Activated CD4-positive, alpha-beta T cell treated with anti-CD3 and anti-CD28 coated beads for 36 hours (primary cell): ENCODE results near the gene CLCN1. TPM values are rescaled to one million over a fixed set of nuclear protein-coding genes. Genes with fewer than 3 reads are reported as not detected.

ENCODE experiments used
- ATAC-seq: fragments of 200-7000 bp; cut with Tn5 transposase; one replicate; pipeline ENCODE4 v1.10.0; 2021; ENCODE audit warnings: mild to moderate bottlenecking, moderate library complexity
- CTCF ChIA-PET: fragments of 350-600 bp; sonication (Branson Sonifier 250); formaldehyde crosslinking; loops from one replicate; lab custom pipeline; 2021; ENCODE audit warnings: antibody characterized with exemption; lab: Charles Lee
- POLR2A ChIA-PET: fragments of 350-600 bp; sonication (Branson Sonifier 250); formaldehyde crosslinking; loops from one replicate; lab custom pipeline; 2021; ENCODE audit warnings: antibody characterized with exemption, inconsistent platforms; lab: Charles Lee
- DNase-seq: peaks from one replicate; pipeline ENCODE4 v3.0.0-alpha.2; 2020
- H3K27ac Mint-ChIP-seq: one replicate; pipeline ENCODE4 v1.8.0; 2021; ENCODE audit warnings: mixed read lengths
- H3K27me3 Mint-ChIP-seq: one replicate; pipeline ENCODE4 v1.8.0; 2021; ENCODE audit warnings: mixed read lengths
- H3K36me3 Mint-ChIP-seq: one replicate; pipeline ENCODE4 v1.8.0; 2021; ENCODE audit warnings: low read depth, mixed read lengths
- H3K4me1 Mint-ChIP-seq: one replicate; pipeline ENCODE4 v1.8.0; 2021; ENCODE audit warnings: mixed read lengths
- H3K4me3 Mint-ChIP-seq: one replicate; pipeline ENCODE4 v1.8.0; 2021; ENCODE audit warnings: mild to moderate bottlenecking, moderate library complexity, mixed read lengths
- H3K9me3 Mint-ChIP-seq: one replicate; pipeline ENCODE4 v1.8.0; 2021; ENCODE audit warnings: low read depth, mixed read lengths
- intact Hi-C, 2 experiments: fragments of 100-400 bp; cut with DNase I in 1 of 2; cut with micrococcal nuclease in 1 of 2; formaldehyde crosslinking; loops; one replicate each; pipeline versions ENCODE4 v1.14.2 to v1.15.1; 2022 to 2024; cut with DNase I, micrococcal nuclease
- microRNA-seq: library from miRNA; unstranded; fragments of <30 nt; microRNA quantifications from one replicate; pipeline ENCODE4 v1.2.0, GENCODE V29; 2021; ENCODE audit warnings: borderline replicate concordance
- total RNA-seq, 2 experiments: library from RNA; stranded (reverse); gene quantifications; one replicate each; pipeline ENCODE4 v1.2.3, GENCODE V29; 2021

Gene CLCN1
- total RNA-seq, 2 experiments from 2014 or later: 0.07 to 0.09 TPM

DNA sequence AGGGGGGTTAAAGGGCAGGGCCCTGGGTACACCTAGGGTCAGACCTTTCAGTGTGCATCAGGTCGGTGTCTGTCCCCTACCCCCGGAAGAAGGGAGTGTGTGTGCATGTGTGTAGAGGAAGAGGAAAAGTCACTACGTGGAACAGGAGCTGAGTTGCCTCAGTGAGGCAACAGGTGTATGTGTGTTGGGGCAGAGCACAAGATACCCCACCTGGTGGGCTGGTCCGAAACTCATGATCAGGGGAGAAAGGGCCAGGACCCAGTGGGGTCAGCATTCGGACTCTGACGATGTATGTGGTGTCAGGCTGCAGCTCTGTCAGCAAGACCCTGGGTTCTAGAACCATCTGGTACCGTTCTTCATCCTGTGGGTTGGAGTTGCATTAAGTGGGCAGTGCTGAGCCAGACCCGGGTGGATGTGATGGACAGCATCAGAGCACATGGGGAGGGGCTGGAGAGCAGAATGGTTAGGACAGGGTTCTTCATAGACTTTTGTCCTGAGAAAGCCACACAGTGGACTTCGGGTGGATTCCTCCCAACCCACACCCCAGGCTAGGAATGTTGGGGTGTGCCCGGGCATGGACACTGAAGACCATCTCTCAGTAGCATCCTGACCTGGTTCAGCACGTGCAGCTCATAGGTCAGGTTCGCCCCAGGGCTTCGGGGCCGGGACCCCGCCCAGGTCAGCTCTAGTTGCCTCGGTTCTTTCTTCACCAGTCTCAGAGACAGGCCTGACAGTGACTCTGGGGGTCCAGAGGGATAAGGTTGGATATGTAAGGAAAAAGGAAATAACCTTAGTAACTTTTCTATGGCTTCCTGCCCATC, 82.0 kb downstream of the CLCN1 start:
- H3K27me3 Mint-ChIP-seq: no peaks in the 10 kb centered on the region
- ChIA-PET CTCF (interaction anchor here (1.5 kb wide), 1 partner anchor 8 kb away, joined by 3 read pairs; no protein-coding TSS in a partner anchor), POLR2A (no interaction called here)
- no peaks in the 10 kb centered on the region for H3K36me3 Mint-ChIP-seq
- no peak overlapping the region for H3K4me3 Mint-ChIP-seq
- DNase-seq (no peak), ATAC-seq (no peak)
- no peak overlapping the region for H3K27ac Mint-ChIP-seq
- peaks cover 9% of the 10 kb centered on the region for H3K4me1 Mint-ChIP-seq
- no peaks in the 10 kb centered on the region for H3K9me3 Mint-ChIP-seq
- intact Hi-C loops: no loop called here

DNA sequence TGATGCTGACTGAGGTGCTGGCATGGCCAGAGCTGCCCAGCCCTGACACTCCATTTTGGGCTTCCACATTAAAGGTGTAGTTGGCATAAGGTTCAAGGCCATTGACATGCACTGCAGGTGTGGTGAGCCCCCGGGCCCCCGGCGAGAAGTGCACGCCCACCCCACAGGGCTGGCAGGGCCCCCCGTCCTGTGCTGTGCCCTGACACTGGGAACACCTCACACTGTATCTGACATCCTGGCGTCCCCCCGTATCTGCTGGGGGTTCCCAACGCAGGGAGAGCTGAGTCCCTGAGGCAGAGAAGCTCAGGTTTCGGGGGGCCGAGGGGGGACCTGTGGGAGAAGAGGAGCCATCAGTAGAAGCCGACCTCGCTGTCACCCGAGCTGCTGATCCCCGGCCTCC, 82.7 kb downstream of the CLCN1 start:
- no peaks in the 10 kb centered on the region for H3K36me3 Mint-ChIP-seq
- H3K9me3 Mint-ChIP-seq: no peaks in the 10 kb centered on the region
- H3K27ac Mint-ChIP-seq: no peak overlapping the region
- POLR2A ChIA-PET: no interaction called here
- peaks cover 12% of the 10 kb centered on the region for H3K4me1 Mint-ChIP-seq
- H3K4me3 Mint-ChIP-seq: no peak overlapping the region
- ATAC-seq (no peak), DNase-seq (no peak)
- H3K27me3 Mint-ChIP-seq: no peaks in the 10 kb centered on the region
- CTCF ChIA-PET: interaction anchor here (1.0 kb wide), 1 partner anchor 16 kb away, joined by 3 read pairs; no protein-coding TSS in a partner anchor
- intact Hi-C loops: no loop called here

DNA sequence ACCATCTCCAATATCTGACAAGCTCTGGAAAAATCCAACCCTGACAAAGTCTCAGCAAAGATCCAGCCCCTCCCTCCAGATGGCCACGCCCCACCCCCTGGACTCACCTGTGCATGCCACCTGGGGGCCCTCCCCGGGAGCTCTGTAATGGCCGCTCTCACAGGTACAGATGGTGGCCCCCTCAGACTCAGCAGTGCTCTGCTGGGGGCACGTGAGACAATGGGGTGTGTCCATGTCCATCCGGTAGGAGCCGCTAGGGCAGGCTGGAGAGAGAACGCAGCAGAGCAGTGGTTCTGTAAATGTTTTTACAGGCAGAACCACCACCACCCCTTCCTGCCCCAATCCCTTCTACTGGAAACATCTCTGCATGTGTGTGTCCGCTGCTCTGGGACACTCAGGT, 83.2 kb downstream of the CLCN1 start:
- POLR2A ChIA-PET: no interaction called here
- H3K36me3 Mint-ChIP-seq: no peaks in the 10 kb centered on the region
- no peak for DNase-seq
- H3K27me3 Mint-ChIP-seq: no peaks in the 10 kb centered on the region
- CTCF ChIA-PET: interaction anchor here (1.0 kb wide), 1 partner anchor 15 kb away, joined by 3 read pairs; no protein-coding TSS in a partner anchor
- H3K27ac Mint-ChIP-seq: no peak overlapping the region
- H3K4me3 Mint-ChIP-seq: no peak overlapping the region
- intact Hi-C loops: no loop called here
- H3K4me1 Mint-ChIP-seq: peaks cover 15% of the 10 kb centered on the region
- H3K9me3 Mint-ChIP-seq: no peaks in the 10 kb centered on the region
- no peak for ATAC-seq

DNA sequence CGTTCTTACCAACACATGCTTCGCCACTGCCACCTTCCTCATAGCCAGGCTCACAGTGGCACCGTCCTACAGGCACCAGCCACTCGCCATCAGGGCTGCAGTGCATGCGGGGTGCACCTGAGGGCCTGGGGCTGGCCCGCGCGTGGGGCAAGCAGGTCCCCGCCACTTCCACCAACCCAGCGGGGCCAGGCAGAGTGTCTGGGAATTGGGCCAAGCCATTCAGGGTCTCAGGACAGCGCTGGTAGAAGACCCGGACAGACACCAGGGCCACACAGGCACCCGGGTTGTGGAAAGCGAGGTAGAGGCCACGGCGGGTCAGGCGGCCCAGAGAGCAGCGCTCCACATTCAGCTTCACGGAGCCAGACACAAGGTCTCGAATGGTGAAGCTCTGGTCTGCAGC, 83.7 kb downstream of the CLCN1 start:
- DNase-seq (no peak), ATAC-seq (no peak)
- no peaks in the 10 kb centered on the region for H3K27me3 Mint-ChIP-seq
- H3K4me1 Mint-ChIP-seq: peaks cover 17% of the 10 kb centered on the region
- H3K36me3 Mint-ChIP-seq: no peaks in the 10 kb centered on the region
- ChIA-PET POLR2A (no interaction called here), CTCF (interaction anchor here (1.0 kb wide), 1 partner anchor 15 kb away, joined by 3 read pairs; no protein-coding TSS in a partner anchor)
- no peak overlapping the region for H3K27ac Mint-ChIP-seq
- no peaks in the 10 kb centered on the region for H3K9me3 Mint-ChIP-seq
- no peak overlapping the region for H3K4me3 Mint-ChIP-seq
- intact Hi-C loops: no loop called here

DNA sequence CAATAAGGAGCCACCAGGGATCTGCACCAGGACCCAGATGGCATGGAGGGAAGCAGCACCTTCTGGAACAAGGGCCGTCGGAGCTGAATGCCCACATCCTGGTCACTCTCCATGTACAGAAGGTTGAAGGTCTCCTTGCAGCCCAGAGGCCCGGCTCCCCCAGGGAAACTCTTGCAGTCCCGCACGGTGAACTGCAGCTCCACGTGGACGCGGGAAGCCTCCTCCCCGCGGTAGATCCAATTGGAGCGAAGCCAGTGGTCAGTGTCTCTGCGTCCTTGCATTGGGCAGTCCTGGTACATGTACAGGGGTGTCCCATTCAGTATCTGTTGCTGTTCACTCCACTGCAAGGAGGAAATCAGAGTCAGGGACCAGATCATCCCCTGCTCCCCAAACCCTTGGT, 85.4 kb downstream of the CLCN1 start:
- ChIA-PET POLR2A (no interaction called here), CTCF (no interaction called here)
- no peaks in the 10 kb centered on the region for H3K9me3 Mint-ChIP-seq
- intact Hi-C loops: no loop called here
- DNase-seq: no peak
- H3K36me3 Mint-ChIP-seq: no peaks in the 10 kb centered on the region
- ATAC-seq: no peak
- H3K27ac Mint-ChIP-seq: no peak overlapping the region
- no peak overlapping the region for H3K4me3 Mint-ChIP-seq
- H3K27me3 Mint-ChIP-seq: no peaks in the 10 kb centered on the region
- peaks cover 24% of the 10 kb centered on the region for H3K4me1 Mint-ChIP-seq

Small RNAs within 50 kb of the gene (microRNA-seq; reads per million reads assigned to microRNA genes)
- not detected for gene MIR6892

Other genes with a start within 250 kb of the CLCN1 start
- gene PIP, start 184.0 kb upstream of the CLCN1 start, total RNA-seq: not detected
- not detected for gene TAS2R39, start 132.7 kb upstream of the CLCN1 start, total RNA-seq
- gene TAS2R40, start 94.1 kb upstream of the CLCN1 start, total RNA-seq: not detected
- gene GSTK1, start 52.7 kb upstream of the CLCN1 start, total RNA-seq: 100 to 1,000 TPM; 176 to 219 TPM
- 1 to 10 TPM; 1.2 to 2.3 TPM for gene TMEM139, start 31.2 kb upstream of the CLCN1 start, total RNA-seq
- 100 to 1,000 TPM in 1 of 2 experiments, 10 to 100 TPM in 1; 91.1 to 106 TPM for gene CASP2, start 27.8 kb upstream of the CLCN1 start, total RNA-seq
- gene FAM131B, start 46.6 kb downstream of the CLCN1 start, total RNA-seq: 1 to 10 TPM; 1.7 to 1.8 TPM
- gene ZYX, start 65.2 kb downstream of the CLCN1 start, total RNA-seq: 100 to 1,000 TPM; 103 to 148 TPM
- gene EPHA1, start 92.7 kb downstream of the CLCN1 start, total RNA-seq: 1 to 10 TPM; 2.4 to 2.8 TPM
- gene TAS2R60, start 127.3 kb downstream of the CLCN1 start, total RNA-seq: not detected
- gene TAS2R41, start 161.8 kb downstream of the CLCN1 start, total RNA-seq: not detected